Measurements from ENCODE around the gene SLC27A2.
A peak's percentile ranks its signal among the peaks of the same experiment; 100 is the strongest.

SLC27A2 gene

GRCh38 chr15:50244959-50245624, 63.1 kb downstream of the SLC27A2 start:
- no peak for DNase-seq

GRCh38 chr15:50246631-50247030, 64.6 kb downstream of the SLC27A2 start:
- DNase-seq, result no peak

GRCh38 chr15:50247819-50248655, 66.0 kb downstream of the SLC27A2 start:
- DNase-seq, result peak in 5 of 6 experiments; percentile 1 to 49 (median 42)

DNA sequence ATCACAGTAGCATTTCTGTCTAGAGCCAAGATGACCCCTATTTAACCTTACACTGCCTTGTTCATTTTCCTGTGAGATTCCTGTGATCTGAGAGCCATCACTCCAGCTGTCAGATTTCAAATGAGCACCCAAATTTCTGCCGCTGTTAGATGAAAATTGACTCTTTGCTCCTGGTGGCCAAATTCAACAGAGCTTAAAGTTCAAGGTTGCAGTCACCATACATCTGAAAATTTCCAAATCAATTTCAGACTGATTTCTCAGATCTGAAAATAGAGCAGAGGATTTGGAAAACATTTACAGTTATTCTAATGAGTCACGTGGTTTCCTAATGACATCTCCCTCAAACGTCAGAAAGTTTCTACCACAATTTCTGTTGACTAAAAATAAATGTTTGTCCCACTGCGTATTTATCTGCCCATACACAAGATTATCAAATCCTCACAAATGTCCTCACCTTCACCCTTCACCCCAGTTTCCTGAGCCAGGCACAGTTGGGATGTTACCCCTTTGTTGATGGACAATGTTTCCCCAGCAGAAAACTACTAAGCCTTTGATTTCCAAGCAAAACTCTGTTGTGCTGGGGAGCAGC, 67.1 kb downstream of the SLC27A2 start:
- peak in 1 of 6 experiments; percentile 3 for DNase-seq

- no peak for DNase-seq
Measured at GRCh38 chr15:50249704-50250103, 67.7 kb downstream of the SLC27A2 start.

DNA sequence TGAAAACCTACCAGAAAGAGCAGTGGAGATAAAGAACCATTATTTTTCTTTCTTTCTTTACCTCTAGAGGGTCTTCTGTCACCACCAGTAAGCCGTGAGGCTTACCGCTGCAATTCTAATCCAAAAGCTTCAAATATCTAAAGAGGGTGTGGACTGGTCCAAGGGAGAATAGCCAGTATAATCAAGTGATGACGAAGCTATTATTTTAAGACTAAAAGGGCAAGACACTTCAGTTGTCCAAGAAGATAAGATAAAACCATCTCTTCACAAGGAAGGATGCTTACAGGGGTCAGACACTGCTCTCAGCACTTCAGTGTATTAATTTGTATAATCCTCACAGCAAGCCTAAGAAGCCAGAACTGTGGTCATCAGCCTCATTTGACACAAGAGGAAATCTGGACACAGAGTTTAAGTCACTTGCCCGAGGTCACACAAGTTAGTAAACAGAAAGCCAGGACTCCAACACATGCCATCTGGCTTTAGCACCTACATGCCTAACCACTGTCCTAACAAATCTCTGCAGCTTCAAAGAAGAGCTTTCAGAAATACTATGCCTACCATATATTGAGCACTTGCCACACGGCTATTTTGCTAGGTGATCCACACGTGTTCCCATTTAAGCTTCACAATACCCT, 68.9 kb downstream of the SLC27A2 start:
- no peak for DNase-seq

DNA sequence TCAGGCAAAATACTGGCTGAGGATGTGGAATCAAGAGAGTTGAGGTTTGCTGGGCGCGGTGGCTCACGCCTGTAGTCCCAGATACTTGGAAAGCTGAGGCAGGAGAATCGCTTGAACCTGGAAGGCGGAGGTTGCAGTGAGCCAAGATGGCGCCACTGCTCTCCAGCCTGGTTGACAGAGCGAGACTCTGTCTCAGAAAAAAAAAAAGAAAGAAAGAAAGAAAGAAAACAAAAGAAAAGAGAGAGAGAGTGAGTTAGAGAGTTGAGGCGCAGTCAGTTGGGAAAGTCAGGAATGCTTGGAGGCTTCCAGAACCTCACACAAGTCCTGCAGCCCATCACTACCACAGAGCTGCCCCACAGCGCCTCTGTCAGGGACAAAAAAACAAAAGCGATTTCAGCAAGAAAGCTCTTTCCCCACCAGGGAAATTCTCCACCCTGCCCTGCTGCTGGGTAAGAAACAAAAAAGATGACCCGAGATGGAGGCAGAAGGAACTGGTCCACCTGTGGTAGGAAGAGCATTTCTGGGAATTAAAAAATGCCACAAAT, 69.7 kb downstream of the SLC27A2 start:
- DNase-seq, result no peak

GRCh38 chr15:50252556-50252955, 70.6 kb downstream of the SLC27A2 start:
- DNase-seq, result no peak

DNA sequence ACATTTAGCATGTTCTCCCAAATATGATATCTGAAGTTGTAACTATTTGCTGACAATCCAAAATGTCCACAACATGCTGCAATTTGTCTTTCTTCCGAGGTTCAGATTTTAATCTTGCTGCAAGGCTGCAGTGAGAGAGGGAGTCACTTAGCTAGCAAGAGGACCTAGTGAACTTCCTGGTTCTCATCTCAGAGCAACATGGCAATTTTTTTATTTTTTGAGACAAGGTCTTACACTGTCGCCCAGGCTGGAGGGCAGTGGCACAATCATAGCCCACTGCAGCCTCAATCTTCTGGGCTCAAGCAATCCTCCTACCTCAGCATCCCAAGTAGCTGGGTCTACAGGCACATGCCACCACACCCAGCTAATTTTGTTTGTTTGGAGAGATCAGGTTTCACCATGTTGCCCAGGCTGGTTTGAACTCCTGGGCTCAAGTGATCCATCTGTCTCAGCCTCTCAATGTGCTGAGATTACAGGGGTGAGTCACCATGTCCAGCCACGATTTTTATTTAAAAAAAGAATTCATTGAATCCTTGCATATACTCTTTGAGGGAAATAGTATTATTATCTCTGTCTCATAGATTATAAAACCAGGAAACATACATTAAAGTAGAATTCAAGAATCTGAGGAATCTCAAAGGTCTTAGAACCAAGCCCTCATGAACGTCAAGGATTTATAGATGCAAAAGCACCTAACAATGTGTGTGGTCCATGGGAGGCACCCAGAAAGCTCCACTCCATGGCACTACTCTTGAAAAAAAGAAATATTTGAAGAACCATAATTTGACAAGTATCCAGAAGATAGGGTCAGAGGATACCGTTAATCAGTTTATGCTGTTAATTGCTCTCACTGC, 74.4 kb downstream of the SLC27A2 start:
- DNase-seq, result no peak

- no peak for DNase-seq
Measured at GRCh38 chr15:50257332-50257731, 75.3 kb downstream of the SLC27A2 start.

DNA sequence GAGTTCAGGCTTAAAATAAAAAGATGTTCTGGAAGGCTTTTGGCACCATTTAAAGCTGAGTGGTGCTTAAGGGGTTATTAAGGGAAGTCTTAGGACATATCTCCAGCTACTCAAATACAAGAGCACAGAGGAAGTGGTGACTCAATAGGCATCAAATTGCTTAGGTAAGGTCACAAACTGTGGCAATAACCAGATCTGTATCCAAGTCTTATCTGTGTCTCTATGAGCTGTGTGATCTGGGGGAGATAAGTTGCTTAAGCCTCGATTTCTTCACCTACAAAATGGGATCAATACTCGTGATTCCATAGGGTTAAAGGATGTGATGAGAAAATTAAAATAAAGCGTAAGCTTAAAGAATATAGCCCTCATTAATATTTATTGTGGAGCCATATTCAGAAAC, 75.9 kb downstream of the SLC27A2 start:
- DNase-seq, result no peak

DNA sequence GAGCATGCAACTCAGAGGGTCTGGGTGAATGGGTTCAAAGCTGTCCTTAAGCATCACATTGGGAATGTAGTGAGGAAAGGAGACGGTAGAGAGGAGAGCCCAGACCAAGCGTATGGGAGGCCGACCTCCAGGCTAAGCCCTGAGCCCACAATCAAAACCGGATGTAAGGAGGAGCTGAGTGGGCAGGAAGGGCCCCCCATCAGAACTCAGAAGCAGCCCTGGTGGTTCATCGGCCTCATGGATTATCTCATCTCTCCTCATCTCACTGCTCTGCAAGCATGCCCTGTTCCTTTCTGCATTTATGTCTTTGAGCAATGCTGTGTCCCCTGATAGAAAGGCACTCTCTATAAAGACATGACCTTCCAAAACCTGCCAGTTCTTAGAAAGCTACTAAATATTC, 77.3 kb downstream of the SLC27A2 start:
- DNase-seq, result no peak

DNA sequence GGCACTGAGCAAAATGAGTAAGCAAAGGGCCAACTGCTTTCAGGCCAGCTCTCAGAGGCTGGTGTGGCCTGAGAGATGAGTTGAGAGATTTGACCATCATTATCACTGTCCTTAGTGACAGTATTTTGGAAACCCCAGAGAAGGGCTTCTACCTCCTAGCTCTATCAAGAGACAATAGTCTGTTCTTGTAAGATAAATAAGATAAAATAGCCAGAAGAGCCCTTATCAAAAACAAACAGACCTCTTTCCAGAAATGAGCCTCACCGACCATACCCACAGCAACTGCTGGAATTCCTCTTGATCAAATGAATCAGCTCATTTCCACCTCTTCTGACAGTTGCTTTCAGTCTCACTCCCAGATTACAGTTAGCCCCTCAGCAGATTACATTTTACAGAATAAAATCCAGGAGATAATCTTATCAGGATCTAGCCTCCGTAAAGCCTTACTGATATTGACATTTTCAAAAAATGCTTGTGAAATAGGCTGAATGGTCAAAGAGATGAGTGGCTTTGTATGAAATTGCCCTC, 79.0 kb downstream of the SLC27A2 start:
- no peak for DNase-seq

DNA sequence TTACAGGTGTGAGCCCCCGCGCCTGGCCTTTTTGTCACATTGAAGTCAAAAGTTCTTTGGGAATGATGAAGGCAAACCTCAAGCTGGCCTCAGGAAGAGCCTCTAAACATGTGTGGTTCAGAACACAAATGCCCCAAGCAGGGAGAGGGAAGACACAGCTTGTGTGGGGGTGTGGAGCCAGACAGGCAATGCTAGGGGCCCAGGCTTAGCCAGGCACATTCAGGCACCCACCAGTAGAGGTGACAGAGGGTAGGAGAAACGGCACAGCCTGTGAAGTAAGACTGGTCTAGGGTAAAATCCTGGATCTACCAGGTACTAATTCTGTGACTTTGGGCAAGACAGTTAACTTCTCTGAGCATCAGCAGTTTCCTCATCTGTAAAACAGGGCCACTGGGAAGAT, 80.0 kb downstream of the SLC27A2 start:
- no peak for DNase-seq

DNA sequence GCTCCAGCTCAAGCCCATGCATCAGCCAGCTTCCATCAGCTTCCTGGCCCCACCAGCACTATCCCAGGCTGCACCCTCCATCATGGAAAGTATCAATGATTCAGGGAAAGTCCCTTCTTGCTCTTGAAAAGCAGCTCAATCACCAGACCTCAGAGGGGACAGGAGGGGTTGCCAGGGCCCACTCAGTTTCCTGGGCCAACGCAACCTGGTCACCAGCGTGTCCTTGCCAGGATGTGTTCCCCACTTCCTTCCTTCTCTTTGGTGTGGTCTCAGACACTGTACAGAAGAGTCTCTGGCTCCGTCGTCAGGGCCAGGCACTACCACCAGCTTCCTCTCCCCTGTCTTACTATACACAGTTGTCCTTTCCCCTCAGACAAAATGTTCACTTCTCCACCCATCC, 80.5 kb downstream of the SLC27A2 start:
- no peak for DNase-seq

DNA sequence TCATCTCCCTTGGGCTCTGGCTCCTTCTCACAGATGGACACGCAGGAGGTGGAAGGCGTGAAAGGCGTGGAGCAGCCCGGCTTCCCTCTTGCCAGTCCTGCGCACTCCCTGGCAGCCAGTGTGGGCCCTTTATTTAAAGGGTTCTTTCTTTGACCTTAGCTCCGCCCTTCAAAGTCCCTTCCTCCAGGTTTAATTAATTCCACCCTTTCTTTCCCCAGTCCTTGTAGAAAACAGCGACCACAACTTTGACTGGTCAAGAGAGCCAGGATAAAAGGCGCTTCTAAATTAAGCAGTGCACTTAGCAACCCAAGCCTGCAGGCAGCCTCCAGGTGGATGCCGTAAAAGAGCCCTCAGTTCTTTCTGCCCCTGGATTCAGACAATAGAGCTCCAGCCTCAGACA, 83.6 kb downstream of the SLC27A2 start, which contains the start of gene HDC:
Gene HDC, minus strand, starts transcription at position 107 of the 400 bp plus-strand sequence. Its CDS starts 103 bp downstream, at position 4.
- no peak for DNase-seq

DNA sequence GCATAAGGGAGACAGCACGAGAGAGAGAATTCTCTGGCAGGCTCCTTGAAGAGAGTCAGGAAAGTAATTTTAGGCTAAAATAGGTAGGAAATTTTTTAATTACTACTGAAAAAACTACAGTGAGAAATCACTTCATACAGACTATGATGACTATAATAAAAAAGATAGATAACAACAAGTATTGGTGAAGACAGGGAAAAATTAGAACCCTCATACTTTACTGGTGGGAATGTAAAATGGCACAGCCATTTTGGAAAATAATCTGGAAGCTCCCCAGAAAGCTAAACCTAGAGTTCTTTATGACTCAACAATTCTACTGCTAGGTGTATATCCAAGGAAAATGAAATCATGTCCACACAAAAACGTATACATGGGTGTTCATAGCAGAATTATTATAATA, 85.6 kb downstream of the SLC27A2 start:
- DNase-seq, result no peak

DNA sequence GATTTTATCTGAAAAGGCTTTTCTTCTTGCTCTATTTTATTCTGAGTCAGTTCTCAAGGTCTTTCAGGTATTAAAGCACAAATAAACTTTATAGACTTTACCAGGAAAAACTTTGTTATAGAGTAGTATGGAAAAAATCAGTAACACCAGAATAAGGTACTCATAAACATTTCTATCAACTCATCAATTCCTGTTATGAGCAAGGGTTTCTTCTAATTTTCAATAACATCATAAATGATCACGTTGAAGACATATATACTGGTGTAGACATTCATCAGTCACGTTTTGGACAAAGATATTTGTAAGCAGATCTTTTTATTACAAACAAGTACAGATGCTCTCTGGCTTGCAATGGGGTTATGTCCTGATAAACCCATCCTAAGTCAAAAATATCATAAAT, 93.1 kb downstream of the SLC27A2 start:
- DNase-seq, result no peak

DNA sequence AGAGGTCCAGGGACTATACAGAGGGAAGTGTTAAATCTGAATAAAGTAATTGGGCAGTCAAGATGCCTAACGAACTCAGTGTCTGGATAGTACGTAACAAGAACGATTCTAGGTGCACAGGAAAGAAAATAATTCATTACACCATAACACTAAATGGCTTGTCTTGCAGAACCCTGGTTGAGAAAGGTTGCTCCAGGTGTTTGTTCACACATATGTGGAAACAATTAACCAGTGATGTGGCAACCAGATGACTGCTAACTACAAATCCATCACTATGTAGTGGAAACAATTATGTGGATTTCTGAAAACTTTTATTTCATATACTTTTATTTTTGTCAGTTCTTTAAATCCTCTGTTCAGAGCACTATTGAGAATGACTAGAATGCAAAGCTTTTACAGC, 93.9 kb downstream of the SLC27A2 start:
- no peak for DNase-seq

- no peak for DNase-seq
Measured at GRCh38 chr15:50277370-50277769, 95.4 kb downstream of the SLC27A2 start.

- DNase-seq, result no peak
Measured at GRCh38 chr15:50278496-50278895, 96.5 kb downstream of the SLC27A2 start.

GRCh38 chr15:50280271-50280670, 98.3 kb downstream of the SLC27A2 start:
- no peak for DNase-seq
